Fibroblast of peridontal ligament (primary cell): ENCODE measurements around the gene RBM17.
"Not testable (repeated sequence)": the region's sequence is repeated elsewhere in the genome, so short reads cannot be mapped to it uniquely, and the experiment has no call there.

Experiments used
- DNase-seq: peaks from one replicate; pipeline ENCODE4 v3.0.0-alpha.2; 2010; ENCODE audit errors: extremely low read depth

Gene RBM17

DNA sequence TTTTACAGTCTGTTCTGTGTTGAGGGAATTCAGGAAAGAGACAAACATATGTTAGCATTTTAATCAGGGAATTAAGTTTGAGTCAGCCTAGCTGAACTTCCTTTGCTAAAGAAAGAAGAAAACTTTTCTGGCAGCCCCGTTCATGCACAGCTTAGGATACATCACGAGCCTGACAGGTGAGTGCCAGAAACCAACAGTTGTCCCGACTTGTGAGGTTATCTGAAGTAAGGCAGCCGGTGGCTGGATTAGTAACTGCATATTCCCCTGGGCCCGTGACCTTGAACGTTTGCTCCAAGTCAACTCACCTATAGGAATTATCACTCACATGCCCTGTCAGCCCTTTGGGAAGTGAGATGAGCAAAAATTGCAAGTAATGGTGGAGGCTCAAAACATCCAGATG, 24.1 kb downstream of the RBM17 start:
- DNase-seq, result no peak

- DNase-seq, result no peak
Observed at GRCh38 chr10:6114299-6114698, 25.5 kb downstream of the RBM17 start.

- peak; percentile 81 for DNase-seq
Observed at GRCh38 chr10:6114805-6115341, 26.0 kb downstream of the RBM17 start.

- DNase-seq, result peak; percentile 47
Observed at GRCh38 chr10:6115411-6115810, 26.6 kb downstream of the RBM17 start.

DNA sequence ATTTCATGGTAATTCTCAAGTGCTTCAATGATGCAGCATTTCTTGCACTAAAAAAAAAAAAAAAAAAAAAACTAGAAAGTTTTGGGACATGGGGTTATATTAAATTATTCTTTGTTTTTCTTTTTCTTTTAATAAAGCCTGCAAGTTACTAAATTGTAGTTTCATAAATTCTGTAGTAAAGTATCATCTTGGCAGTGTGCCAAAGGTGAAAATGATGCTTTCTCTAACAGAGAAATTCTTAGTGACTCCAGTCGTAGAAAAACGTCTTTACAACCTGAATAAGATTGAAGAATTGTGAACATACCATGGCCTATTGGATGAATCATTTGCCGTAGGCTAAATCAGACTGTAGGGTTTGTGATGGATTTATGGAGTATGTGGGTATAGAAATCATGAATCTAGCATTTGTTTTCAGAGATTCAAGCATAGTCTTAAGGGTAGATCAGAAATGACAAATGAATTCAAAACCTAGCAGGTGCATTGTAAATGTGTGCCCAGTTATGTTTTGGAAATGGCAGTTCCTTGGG, 27.1 kb downstream of the RBM17 start:
- no peak for DNase-seq

- DNase-seq, result no peak
Observed at GRCh38 chr10:6116806-6117205, 28.0 kb downstream of the RBM17 start.

DNA sequence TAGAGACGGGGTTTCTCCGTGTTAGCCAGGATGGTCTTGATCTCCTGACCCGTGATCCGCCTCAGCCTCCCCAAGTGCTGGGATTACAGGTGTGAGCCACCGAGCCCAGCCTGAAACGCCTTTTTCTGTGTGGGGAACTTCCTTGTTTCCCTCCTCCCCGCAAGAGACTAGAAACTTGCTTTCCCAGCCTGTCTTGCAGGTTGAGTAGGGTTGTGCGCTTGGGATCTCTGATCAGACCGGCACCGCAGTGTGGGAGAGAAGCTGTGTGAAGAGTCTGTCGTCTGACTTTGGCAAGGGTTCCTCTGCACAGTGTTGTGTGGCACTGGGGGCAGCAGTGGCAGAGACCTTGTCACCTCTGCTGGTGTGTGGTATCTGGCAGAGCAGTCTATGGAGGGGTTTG, 28.9 kb downstream of the RBM17 start:
- no peak for DNase-seq

DNA sequence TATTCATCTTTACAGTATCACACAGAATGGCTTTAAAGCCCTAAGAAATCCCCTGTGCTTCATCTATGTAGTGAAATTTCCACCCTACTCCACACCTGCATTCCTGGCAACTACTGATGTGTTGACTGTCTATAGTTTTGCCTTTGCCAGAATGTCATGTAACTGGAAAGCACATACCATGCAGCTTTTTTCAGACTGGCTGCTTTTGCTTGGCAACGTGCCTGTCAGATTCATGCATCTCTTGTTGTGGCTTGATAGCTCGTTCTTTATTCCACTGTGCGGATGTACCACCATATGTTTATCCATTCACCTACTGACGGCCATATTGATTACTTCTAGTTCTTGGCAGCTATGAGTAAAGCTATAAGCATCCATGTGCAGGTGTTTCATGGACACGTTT, 30.6 kb downstream of the RBM17 start:
- no peak for DNase-seq

- no peak for DNase-seq
Observed at GRCh38 chr10:6119962-6120361, 31.1 kb downstream of the RBM17 start.

- peak; percentile 55 for DNase-seq
Observed at GRCh38 chr10:6120691-6121090, 31.9 kb downstream of the RBM17 start.

DNA sequence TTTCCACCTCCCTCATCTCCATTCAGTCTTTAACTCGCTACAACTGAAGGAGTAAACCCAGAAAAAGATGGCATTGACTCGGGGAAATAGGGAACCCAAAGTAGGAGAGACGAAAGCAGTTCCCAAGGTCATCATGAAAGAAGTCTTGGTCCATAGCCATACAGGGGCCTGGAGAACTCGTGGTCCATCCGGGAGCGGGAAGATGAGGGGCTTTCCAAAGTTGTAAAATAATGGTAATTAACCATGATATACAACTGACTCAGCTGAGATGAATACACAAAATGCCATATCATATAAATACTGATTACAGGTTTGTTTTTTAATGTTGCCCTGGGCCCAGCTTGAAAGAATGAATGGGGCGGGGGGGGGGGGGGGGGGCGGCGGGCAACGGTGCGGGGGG, 32.3 kb downstream of the RBM17 start:
- DNase-seq, result peak; percentile 25

- no peak for DNase-seq
Observed at GRCh38 chr10:6123532-6123931, 34.7 kb downstream of the RBM17 start.

DNA sequence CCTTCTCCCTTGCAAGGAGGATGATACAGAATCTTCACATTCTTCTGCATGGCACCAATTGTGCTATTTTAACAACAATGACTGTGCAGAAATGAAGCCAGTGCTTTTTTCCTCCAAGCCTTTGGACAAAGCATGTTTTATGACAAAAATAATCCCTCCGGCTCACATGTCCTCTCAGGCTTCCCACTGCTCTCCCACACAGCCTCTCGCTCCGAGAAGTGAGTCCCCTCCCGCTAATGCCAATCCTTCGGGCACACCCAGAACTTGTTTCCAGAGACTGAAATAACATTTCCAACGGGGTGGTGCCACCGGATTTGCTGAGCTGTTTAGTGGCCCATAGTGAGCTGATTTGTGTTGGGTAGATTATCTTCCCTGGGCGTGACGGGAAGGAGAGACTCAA, 35.8 kb downstream of the RBM17 start:
- no peak for DNase-seq

GRCh38 chr10:6127461-6127860, 38.6 kb downstream of the RBM17 start:
- not testable (repeated sequence) for DNase-seq

- DNase-seq, result no peak
Observed at GRCh38 chr10:6128087-6128486, 39.3 kb downstream of the RBM17 start.

DNA sequence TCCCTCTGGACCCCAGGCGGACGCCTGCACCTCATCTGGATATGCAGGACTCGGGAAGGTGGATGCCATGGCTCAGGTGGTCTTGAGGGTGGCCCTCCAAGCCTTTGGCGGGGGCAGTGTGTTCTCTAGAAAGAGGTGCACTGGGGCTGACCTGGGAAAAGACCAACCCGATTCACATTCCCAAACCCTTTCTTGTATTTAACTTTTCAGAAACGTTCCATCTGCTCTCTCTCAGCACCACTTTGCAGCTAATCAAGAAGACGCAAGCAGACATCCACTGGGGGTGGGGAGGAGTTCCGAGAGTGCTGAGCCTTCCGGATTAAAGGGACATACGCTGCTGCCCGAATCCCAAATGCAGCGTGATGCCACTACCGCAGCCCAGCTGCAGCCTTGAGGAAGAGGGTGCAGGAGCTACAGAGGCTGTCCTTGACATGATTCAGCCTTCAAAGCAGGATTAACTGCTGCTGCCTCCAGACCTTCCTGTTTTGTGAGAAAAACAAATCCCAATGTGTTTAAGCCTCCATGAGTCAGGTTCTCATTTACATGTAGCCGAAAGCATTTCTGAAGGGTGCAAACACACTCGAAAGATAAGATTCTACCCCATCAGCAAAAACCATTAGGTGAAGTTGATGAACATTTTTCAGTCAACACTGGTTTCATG, 39.9 kb downstream of the RBM17 start:
- DNase-seq, result peak; percentile 30

DNA sequence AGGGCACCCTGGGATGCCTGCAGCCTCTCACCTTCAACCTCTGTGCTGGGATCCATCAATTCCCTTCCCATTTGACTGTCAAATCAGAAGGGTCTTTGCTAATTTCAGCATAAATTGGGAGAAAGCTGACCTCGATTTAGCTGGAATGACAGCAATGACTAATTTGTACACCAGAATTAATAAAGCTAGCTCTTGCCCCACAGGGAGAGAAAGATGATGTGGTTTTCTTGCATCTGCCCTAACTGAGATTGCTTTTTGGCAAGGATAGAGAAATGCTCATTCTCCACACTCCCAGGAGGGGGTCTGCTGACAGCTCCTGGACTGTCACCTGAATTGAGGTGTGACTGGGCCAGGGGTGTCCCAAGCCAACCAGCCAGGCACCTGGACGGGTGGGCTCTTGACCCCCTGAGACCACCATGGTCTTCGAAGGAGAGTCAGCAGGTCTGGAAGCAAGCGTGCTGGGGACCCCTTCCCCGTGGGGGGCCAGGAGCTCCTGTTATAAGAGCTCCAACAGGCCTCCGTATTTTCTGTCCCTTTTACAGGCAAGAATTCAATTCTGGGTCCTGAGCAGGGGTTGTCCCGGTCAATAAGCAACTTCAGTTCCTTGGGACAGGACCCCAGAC, 42.1 kb downstream of the RBM17 start:
- peak; percentile 22 for DNase-seq

- DNase-seq, result no peak
Observed at GRCh38 chr10:6133331-6134098, 44.7 kb downstream of the RBM17 start.

DNA sequence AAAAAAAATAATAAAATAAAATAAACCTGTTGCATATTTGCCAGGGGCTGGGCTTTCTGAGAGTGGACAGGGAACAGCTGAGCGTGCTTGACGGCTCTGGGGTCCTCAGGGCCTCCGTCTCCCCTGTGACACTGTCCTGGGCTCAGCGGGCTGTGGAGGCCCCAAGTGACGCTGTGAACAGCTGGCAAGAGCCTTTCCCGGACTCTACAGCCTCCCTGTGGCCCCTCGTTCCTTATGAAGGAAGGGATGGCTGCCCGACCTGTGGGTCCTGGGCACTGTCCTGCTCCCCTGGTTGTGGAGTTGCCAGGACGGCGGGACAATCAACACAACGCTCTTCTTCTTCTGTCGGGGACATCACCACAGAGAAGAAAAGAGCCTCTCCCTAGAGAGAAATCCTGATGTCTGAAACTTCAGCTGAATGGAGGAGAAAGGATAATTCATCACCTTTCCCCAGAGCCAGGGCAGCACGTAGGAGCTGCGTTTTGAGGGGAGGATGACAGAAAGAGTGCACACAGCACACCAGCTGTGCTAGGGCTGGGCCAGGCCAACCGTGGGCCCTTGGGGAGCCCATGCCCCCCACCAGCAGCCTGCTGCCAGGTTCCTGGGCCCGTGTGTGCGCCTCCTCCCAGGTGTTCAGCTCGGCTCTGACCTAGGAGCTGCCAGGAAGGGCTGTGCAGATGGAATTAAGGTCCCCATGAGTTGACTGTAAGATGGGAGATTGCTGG, 45.4 kb downstream of the RBM17 start:
- DNase-seq, result no peak

- DNase-seq, result no peak
Observed at GRCh38 chr10:6135039-6135438, 46.2 kb downstream of the RBM17 start.

DNA sequence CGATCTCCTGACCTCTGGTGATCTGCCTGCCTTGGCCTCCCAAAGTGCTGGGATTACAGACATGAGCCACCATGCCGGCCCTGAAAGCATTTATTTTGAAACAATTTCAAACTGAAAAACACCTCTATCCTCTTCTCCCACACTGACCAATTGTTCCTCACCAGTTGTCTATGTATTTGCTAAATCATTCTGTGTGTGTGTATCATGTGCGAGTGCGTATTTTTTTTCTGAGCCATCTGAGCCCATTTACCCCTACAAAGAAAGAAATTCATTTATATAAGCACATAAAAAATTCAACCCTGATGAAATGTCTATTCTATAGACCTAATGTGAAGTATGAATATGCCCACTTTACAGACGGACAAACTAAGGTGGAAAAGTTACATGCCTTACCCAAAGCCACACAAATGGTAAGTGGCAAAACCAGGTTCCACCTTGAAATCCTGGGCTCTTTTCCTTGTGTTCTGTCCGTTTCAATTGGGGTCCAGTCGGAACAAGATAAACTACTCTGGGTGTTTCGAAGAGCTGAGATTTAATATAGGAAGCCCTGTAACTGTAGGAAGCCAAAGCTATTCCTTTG, 46.8 kb downstream of the RBM17 start:
- no peak for DNase-seq
